NCI-H2171 treated with DMSO at 0.1 percent for 48 hours (cell line): ENCODE results near the gene RAB5B.
"Not testable (repeated sequence)": the region's sequence is repeated elsewhere in the genome, so short reads cannot be mapped to it uniquely, and the experiment has no call there.

Experiments used
- DNase-seq: peaks from one replicate; lab custom pipeline; 2025; lab: John Stamatoyannopoulos, UW

The RAB5B gene

GRCh38 chr12:56017181-56017580 is 43.3 kb downstream of the RAB5B start:
- DNase-seq: no peak

- DNase-seq: no peak
Measured at GRCh38 chr12:56018356-56018755, 44.5 kb downstream of the RAB5B start.

- DNase-seq: no peak
Measured at GRCh38 chr12:56020423-56021184, 46.7 kb downstream of the RAB5B start, which contains the start of gene IKZF4. Gene IKZF4, plus strand, starts transcription at chr12:56021043. Its CDS starts 451 bp downstream, at chr12:56021494.

- no peak for DNase-seq
Measured at GRCh38 chr12:56021889-56022497, 48.1 kb downstream of the RAB5B start.

GRCh38 chr12:56028511-56029165 is 54.8 kb downstream of the RAB5B start:
- DNase-seq: peak; percentile 68

GRCh38 chr12:56029166-56029519 is 55.3 kb downstream of the RAB5B start:
- no peak for DNase-seq

- no peak for DNase-seq
Measured at GRCh38 chr12:56029666-56030293, 55.9 kb downstream of the RAB5B start.

- no peak for DNase-seq
Measured at GRCh38 chr12:56031987-56032386, 58.1 kb downstream of the RAB5B start.

- no peak for DNase-seq
Measured at GRCh38 chr12:56034586-56035332, 60.9 kb downstream of the RAB5B start.

GRCh38 chr12:56037161-56037560 is 63.3 kb downstream of the RAB5B start:
- no peak for DNase-seq

GRCh38 chr12:56038022-56038655 is 64.3 kb downstream of the RAB5B start:
- no peak for DNase-seq

- no peak for DNase-seq
Measured at GRCh38 chr12:56040151-56040550, 66.3 kb downstream of the RAB5B start.

GRCh38 chr12:56040963-56041551 is 67.2 kb downstream of the RAB5B start:
- DNase-seq: no peak

GRCh38 chr12:56041552-56042429 is 67.9 kb downstream of the RAB5B start, which contains the start of gene RPS26:
Gene RPS26, plus strand, starts transcription at chr12:56041918. Its CDS starts 249 bp downstream, at chr12:56042167.
- peak; percentile 99 for DNase-seq

GRCh38 chr12:56042430-56042813 is 68.5 kb downstream of the RAB5B start:
- not testable (repeated sequence) for DNase-seq

- DNase-seq: no peak
Measured at GRCh38 chr12:56042843-56043242, 69.0 kb downstream of the RAB5B start.
